ENCODE measurements around the gene PALM. TPM values are rescaled to one million over a fixed set of nuclear protein-coding genes. Genes with fewer than 3 reads are reported as not detected.

PALM gene
- total RNA-seq, 1 experiment from 2014 or later, result 22.1 TPM

- H3K9me3 Mint-ChIP-seq, result no peaks in the 10 kb centered on the region
- no peaks in the 10 kb centered on the region for H3K27me3 Mint-ChIP-seq (ENCODE audit: low read depth)
- CTCF ChIA-PET, result no interaction called here
- H3K36me3 Mint-ChIP-seq, result no peaks in the 10 kb centered on the region
- no peak for DNase-seq (ENCODE audit: low spot score)
- no peak for ATAC-seq
- H3K4me3 Mint-ChIP-seq, result no peak overlapping the region
- no peak overlapping the region for H3K27ac Mint-ChIP-seq
- TF ChIP-seq HMGA2 (CRISPR knock-in tag; IDR thresholded peaks at IDR 0.05), result no peak
- TF ChIP-seq GRHL2 (CRISPR knock-in tag; IDR thresholded peaks at IDR 0.05; ENCODE audit: insufficient replicate concordance, severe bottlenecking), result no peak
- no peak for TF ChIP-seq GABPB1 (CRISPR knock-in tag; IDR thresholded peaks at IDR 0.05)
- no peak for TF ChIP-seq TEAD4 (CRISPR knock-in tag; IDR thresholded peaks at IDR 0.05)
- no peak for TF ChIP-seq STAT6 (CRISPR knock-in tag; conservative IDR thresholded peaks at IDR 0.05; ENCODE audit: low read depth)
- no peak for TF ChIP-seq NR2C2 (CRISPR knock-in tag; IDR thresholded peaks at IDR 0.05)
- no peak for TF ChIP-seq ZNF512 (CRISPR knock-in tag; IDR thresholded peaks at IDR 0.05; ENCODE audit: borderline replicate concordance)
- no peak for TF ChIP-seq USF2 (CRISPR knock-in tag; IDR thresholded peaks at IDR 0.05)
- TF ChIP-seq HMGXB4 (CRISPR knock-in tag; IDR thresholded peaks at IDR 0.05), result no peak
- no peak for TF ChIP-seq ESRRA (CRISPR knock-in tag; IDR thresholded peaks at IDR 0.05; ENCODE audit: borderline replicate concordance)
- TF ChIP-seq FOXK1 (CRISPR knock-in tag; IDR thresholded peaks at IDR 0.05), result no peak
- TF ChIP-seq RORB (CRISPR knock-in tag; IDR thresholded peaks at IDR 0.05), result no peak
- TF ChIP-seq ARID4B (CRISPR knock-in tag; IDR thresholded peaks at IDR 0.05; ENCODE audit: borderline replicate concordance), result no peak
- no peak for TF ChIP-seq NR3C1 (CRISPR knock-in tag; conservative IDR thresholded peaks at IDR 0.05; ENCODE audit: low read depth)
- TF ChIP-seq ZNF263 (CRISPR knock-in tag; IDR thresholded peaks at IDR 0.05; ENCODE audit: low read depth), result no peak
- TF ChIP-seq SP1 (CRISPR knock-in tag; conservative IDR thresholded peaks at IDR 0.05), result no peak
- TF ChIP-seq ZNF396 (CRISPR knock-in tag; IDR thresholded peaks at IDR 0.05; ENCODE audit: borderline replicate concordance), result no peak
- no peak for TF ChIP-seq CREB1 (CRISPR knock-in tag; IDR thresholded peaks at IDR 0.05)
- no peak for TF ChIP-seq ELF4 (CRISPR knock-in tag; IDR thresholded peaks at IDR 0.05; ENCODE audit: low read depth)
- TF ChIP-seq ETV6 (CRISPR knock-in tag; IDR thresholded peaks at IDR 0.05), result no peak
- POLR2A ChIA-PET, result interaction anchor here (0.7 kb wide), 1 partner anchor 10 kb away, joined by 3 read pairs; no protein-coding TSS in a partner anchor
- H3K4me1 Mint-ChIP-seq, result peaks cover 6% of the 10 kb centered on the region
Measured at GRCh38 chr19:776549-776948, 67.8 kb downstream of the PALM start.

All from WTC11 (cell line).